Stimulated activated CD8-positive, alpha-beta memory T cell treated with anti-CD3 and anti-CD28 coated beads, Interleukin-7, amount 100 ng/mL, for 4 hours (primary cell): Measurements from ENCODE around the gene MEAK7.

Experiments used
- DNase-seq, 2 donors: peaks; one replicate each; pipeline ENCODE4 v3.0.0-alpha.2; 2020; ENCODE audit warnings: low read depth in 2 of 2

Gene MEAK7

DNA sequence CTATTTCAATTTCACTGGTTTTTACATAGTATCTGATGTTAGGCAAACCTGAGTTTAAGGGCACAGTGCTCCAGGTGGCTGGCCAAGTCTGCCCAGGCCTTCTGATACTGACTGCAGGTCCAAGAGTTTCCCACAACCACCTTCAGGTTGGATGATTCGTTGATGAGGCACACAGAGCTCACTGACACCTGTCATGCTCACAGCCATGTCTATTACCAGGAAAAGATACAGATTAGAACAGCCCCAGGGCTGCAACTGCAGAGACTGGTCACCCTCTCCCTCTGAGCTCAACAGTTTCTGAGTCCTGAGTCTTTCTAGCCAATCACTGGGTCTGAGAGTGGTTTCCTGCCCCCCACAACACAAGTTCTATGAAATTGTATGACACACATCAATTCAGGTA lies 37.2 kb downstream of the MEAK7 start:
- DNase-seq: no peak

GRCh38 chr16:84466692-84467091 lies 37.8 kb downstream of the MEAK7 start:
- DNase-seq: no peak

DNA sequence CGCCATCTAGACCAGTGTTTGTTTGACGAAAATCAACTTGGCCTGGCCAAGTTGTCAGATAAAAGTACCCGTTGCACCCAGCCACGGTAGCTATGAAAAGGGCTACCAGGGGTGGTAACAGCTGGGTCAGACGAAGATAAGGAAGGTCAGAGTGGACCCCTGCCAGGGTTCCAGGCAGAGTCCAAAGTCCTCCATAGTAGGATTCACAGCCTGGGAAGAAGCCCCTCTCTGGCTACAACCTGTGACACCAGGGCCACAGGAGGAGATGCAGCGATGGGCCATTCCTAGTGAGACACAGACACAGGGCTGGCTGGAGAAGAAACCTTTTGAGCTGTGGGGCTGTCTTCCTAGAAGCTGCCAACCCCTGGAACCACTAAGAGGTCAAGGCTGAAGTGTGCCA lies 39.3 kb downstream of the MEAK7 start:
- no peak for DNase-seq

DNA sequence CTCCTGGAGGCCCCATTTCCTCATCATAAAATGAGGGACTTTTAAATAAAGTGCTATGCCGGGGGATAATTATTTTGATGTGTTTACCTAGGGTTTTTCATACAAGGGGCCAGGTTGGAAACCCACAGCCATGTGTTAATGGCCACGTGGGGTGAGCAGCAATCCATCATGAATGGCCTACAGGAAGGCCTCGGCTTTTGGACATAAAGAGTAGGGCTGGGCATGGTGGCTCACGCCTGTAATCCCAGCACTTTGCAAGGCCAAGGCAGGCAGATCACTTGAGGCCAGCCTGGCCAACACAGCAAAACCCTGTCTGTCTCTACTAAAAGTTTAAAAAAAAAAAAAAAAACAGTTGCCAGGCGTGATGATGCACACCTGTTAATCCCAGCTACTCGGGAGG lies 40.3 kb downstream of the MEAK7 start:
- no peak for DNase-seq

DNA sequence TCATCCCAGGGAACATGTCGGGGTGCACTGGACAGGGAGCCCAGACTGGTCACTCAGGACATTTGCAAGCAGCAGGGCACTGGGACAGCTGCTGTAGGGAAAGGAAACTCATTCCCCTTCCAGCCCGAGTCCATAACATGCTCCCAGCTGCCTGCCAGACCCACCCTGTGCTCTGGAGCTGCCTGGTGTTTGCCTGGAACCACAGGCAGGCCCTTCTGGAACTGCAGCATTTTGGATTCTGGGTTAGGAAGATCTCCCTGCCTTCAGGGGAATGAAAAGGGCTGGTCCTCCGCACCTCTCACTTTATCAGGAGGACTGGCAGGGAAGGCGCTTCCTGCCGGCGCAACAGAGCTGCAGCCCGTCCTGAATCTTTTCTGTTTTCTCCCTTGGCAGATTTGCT lies 41.2 kb downstream of the MEAK7 start:
- DNase-seq: no peak

GRCh38 chr16:84462296-84463210 lies 41.9 kb downstream of the MEAK7 start:
- DNase-seq: no peak

- no peak for DNase-seq
These were observed 42.8 kb downstream of the MEAK7 start for GRCh38 chr16:84461413-84462295.

GRCh38 chr16:84461029-84461412 lies 43.4 kb downstream of the MEAK7 start:
- DNase-seq: no peak

GRCh38 chr16:84460406-84461028 lies 43.9 kb downstream of the MEAK7 start:
- no peak for DNase-seq

GRCh38 chr16:84459941-84460405 lies 44.5 kb downstream of the MEAK7 start:
- DNase-seq: no peak

GRCh38 chr16:84459533-84459894 lies 44.9 kb downstream of the MEAK7 start:
- no peak for DNase-seq

DNA sequence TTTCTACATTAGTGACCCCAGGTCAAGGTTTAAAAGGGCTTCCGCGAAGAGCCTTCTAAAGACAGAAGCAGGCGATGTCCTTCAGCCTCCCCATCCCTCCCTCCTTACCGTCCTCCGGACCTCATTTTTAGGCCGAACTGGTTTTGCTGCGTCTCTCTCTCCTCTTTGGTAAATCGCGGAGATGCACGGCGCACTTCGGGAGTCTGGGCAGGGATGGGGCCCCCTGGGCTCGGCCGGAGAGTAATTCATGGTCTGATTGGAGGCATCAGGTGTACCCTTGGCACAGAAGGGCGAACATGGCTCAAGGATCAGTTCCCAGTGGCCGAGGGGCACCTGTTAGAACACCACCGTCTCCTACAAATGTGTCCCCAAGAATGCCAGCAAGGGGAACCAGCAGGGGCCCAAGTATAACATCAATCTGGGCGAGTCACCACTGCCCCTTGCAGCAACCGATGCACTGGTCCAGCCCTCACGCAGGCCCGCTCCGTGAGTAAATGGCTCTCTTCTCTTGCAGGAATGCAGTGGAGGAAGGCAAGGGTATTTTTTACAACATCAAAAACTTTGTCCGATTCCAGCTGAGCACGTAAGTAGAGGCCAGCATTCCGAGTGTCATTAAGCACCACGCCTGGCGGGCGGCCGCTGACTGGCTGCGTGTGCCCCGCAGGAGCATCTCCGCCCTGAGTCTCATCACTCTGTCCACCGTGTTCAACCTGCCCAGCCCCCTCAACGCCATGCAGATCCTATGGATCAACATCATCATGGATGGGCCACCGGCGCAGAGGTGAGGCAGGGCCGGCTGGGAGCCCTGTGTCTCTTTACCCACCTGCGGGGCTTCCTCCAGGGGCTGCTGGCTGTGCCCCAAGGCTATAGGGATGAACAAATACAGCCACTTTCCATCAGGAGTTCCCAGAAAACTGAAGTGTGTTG lies 45.6 kb downstream of the MEAK7 start:
- no peak for DNase-seq

DNA sequence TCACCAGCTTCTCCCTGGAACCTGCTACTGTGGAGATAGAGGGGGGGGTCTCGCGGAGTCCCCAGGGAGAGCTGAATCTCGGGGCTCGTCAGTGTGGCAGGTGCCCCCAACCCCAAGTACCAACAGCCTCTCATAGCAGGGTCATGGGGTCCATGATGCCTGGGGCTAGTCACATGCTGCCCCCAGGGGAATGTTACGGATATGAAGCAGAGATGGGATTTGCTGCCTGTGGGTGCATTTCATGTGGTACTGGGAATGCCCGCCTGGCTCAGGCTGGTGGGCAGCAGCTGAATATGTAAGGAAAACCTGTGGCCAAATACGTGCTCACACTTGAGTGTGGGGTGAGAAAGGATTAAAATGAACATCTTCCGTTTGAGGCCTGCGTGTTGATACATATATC lies 49.4 kb downstream of the MEAK7 start:
- DNase-seq: no peak
